ENCODE measurements around the gene FRMD1.
A peak's percentile ranks its signal among the peaks of the same experiment; 100 is the strongest.

FRMD1 gene

GRCh38 chr6:168078943-168079405 is at the start of gene FRMD1:
FRMD1 (minus strand) TSS chr6:168079212; CDS start chr6:168079094, 118 bp downstream.
- DNase-seq, result peak in 1 of 2 experiments; percentile 48

- DNase-seq, result no peak
These were observed 49.1 kb upstream of the FRMD1 start for GRCh38 chr6:168128006-168128630.

GRCh38 chr6:168127384-168127868 is 48.4 kb upstream of the FRMD1 start:
- DNase-seq, result no peak

- DNase-seq, result no peak
These were observed 47.8 kb upstream of the FRMD1 start for GRCh38 chr6:168126566-168127383.

GRCh38 chr6:168125429-168126001 is 46.5 kb upstream of the FRMD1 start:
- no peak for DNase-seq

- DNase-seq, result no peak
These were observed 45.9 kb upstream of the FRMD1 start for GRCh38 chr6:168124921-168125320.

GRCh38 chr6:168124158-168124557 is 45.1 kb upstream of the FRMD1 start:
- peak; percentile 93 to 98 for DNase-seq

GRCh38 chr6:168123165-168123911 is 44.3 kb upstream of the FRMD1 start:
- no peak for DNase-seq

GRCh38 chr6:168122521-168122920 is 43.5 kb upstream of the FRMD1 start:
- no peak for DNase-seq

GRCh38 chr6:168122011-168122410 is 43.0 kb upstream of the FRMD1 start:
- DNase-seq, result no peak

- no peak for DNase-seq
These were observed 42.3 kb upstream of the FRMD1 start for GRCh38 chr6:168121303-168121665.

GRCh38 chr6:168120390-168121302 is 41.6 kb upstream of the FRMD1 start:
- no peak for DNase-seq

GRCh38 chr6:168119539-168119938 is 40.5 kb upstream of the FRMD1 start:
- no peak for DNase-seq

- no peak for DNase-seq
These were observed 39.9 kb upstream of the FRMD1 start for GRCh38 chr6:168118935-168119334.

- DNase-seq, result peak in 1 of 2 experiments; percentile 22
These were observed 38.9 kb upstream of the FRMD1 start for GRCh38 chr6:168117942-168118341.

GRCh38 chr6:168116975-168117899 is 38.2 kb upstream of the FRMD1 start:
- DNase-seq, result no peak

- DNase-seq, result no peak
These were observed 37.5 kb upstream of the FRMD1 start for GRCh38 chr6:168116438-168116974.

GRCh38 chr6:168115748-168116437 is 36.9 kb upstream of the FRMD1 start:
- DNase-seq, result no peak

- DNase-seq, result no peak
These were observed 34.2 kb upstream of the FRMD1 start for GRCh38 chr6:168113226-168113625.

GRCh38 chr6:168111911-168112310 is 32.9 kb upstream of the FRMD1 start:
- no peak for DNase-seq
